MM.1S (cell line): ENCODE results near the gene GOLGA3.

ENCODE experiments used
- EZH2 ChIP-seq: fragments of 300-600 bp; sonication (generic); optimal IDR thresholded peaks from 2 replicates; pipeline ENCODE3; 2017; ENCODE audit warnings: low read depth, mild to moderate bottlenecking, antibody characterized with exemption, low read length, mixed read lengths
- EZH2phosphoT487 ChIP-seq: fragments of 300-600 bp; sonication (generic); IDR thresholded peaks from 2 replicates; pipeline ENCODE4 v1.6.1; 2018; ENCODE audit warnings: antibody characterized with exemption, low read length
- TF ChIP-seq, protein P1 (sequence below): fragments of 300-600 bp; sonication (generic); IDR thresholded peaks from 2 replicates; pipeline ENCODE4 v1.5.1; 2016; ENCODE audit warnings: antibody characterized with exemption, low read length, mixed read lengths

DNA sequence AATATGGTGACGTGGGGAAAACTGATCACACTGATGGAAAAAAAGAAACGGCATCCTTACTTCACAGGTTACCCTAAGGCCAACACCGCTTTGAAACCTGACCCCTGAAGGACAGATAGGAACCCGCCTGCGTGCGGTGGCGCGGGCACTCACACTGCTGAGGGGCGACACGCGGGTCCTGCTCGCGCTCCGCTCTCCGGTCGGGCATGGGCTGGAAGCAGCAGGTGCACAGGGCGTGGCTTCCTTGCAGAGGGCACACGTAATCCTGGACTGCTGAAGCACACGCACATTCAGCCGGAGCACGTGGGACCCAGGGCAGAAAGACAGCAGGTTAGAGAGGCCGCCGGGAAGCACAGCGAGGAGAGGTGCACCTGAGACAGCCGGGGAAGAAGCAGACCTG lies 22.8 kb upstream of the GOLGA3 start:
- TF ChIP-seq, protein P1, sequence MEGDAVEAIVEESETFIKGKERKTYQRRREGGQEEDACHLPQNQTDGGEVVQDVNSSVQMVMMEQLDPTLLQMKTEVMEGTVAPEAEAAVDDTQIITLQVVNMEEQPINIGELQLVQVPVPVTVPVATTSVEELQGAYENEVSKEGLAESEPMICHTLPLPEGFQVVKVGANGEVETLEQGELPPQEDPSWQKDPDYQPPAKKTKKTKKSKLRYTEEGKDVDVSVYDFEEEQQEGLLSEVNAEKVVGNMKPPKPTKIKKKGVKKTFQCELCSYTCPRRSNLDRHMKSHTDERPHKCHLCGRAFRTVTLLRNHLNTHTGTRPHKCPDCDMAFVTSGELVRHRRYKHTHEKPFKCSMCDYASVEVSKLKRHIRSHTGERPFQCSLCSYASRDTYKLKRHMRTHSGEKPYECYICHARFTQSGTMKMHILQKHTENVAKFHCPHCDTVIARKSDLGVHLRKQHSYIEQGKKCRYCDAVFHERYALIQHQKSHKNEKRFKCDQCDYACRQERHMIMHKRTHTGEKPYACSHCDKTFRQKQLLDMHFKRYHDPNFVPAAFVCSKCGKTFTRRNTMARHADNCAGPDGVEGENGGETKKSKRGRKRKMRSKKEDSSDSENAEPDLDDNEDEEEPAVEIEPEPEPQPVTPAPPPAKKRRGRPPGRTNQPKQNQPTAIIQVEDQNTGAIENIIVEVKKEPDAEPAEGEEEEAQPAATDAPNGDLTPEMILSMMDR: no peak
- TF ChIP-seq EZH2phosphoT487 (no peak), EZH2 (no peak)
